HG03354 (cell line): ENCODE data around the gene CRACR2A.

Experiments used
- ATAC-seq: cut with Tn5 transposase; IDR thresholded peaks from one replicate; pipeline ENCODE4 v1.9.1; 2021; ENCODE audit warnings: mild to moderate bottlenecking; ENCODE audit not compliant: unreplicated experiment, poor library complexity, severe bottlenecking

CRACR2A gene

GRCh38 chr12:3604286-3604685 lies 148.6 kb downstream of the CRACR2A start:
- ATAC-seq = no peak

GRCh38 chr12:3603576-3603975 lies 149.3 kb downstream of the CRACR2A start:
- ATAC-seq = no peak

GRCh38 chr12:3602488-3602887 lies 150.4 kb downstream of the CRACR2A start:
- ATAC-seq = no peak

GRCh38 chr12:3601461-3602150 lies 151.3 kb downstream of the CRACR2A start:
- ATAC-seq = no peak

GRCh38 chr12:3600951-3601350 lies 152.0 kb downstream of the CRACR2A start:
- ATAC-seq = no peak

- ATAC-seq = no peak
Observed at GRCh38 chr12:3600039-3600720, 152.7 kb downstream of the CRACR2A start.

- no peak for ATAC-seq
Observed at GRCh38 chr12:3598896-3599860, 153.7 kb downstream of the CRACR2A start.

GRCh38 chr12:3597526-3598210 lies 155.2 kb downstream of the CRACR2A start:
- ATAC-seq = no peak

- ATAC-seq = no peak
Observed at GRCh38 chr12:3596703-3597415, 156.1 kb downstream of the CRACR2A start.

GRCh38 chr12:3595721-3596120 lies 157.2 kb downstream of the CRACR2A start:
- ATAC-seq = no peak

GRCh38 chr12:3594966-3595365 lies 157.9 kb downstream of the CRACR2A start:
- ATAC-seq = no peak

- no peak for ATAC-seq
Observed at GRCh38 chr12:3593906-3594483, 158.9 kb downstream of the CRACR2A start.

GRCh38 chr12:3592856-3593625 lies 159.9 kb downstream of the CRACR2A start:
- ATAC-seq = no peak

- ATAC-seq = no peak
Observed at GRCh38 chr12:3589745-3590144, 163.2 kb downstream of the CRACR2A start.

GRCh38 chr12:3587402-3588013 lies 165.4 kb downstream of the CRACR2A start:
- ATAC-seq = no peak

- ATAC-seq = no peak
Observed at GRCh38 chr12:3583656-3584334, 169.1 kb downstream of the CRACR2A start.

GRCh38 chr12:3580094-3580749 lies 172.7 kb downstream of the CRACR2A start:
- no peak for ATAC-seq
